ENCODE results near the gene DENND1A.

Gene DENND1A

GRCh38 chr9:123441769-123442168 lies 488.2 kb downstream of the DENND1A start:
- H3K27ac ChIP-seq, result no peak overlapping the region
- DNase-seq (ENCODE audit: low spot score), result no peak
- no peak overlapping the region for H3K4me3 ChIP-seq
- TF ChIP-seq, protein P1, sequence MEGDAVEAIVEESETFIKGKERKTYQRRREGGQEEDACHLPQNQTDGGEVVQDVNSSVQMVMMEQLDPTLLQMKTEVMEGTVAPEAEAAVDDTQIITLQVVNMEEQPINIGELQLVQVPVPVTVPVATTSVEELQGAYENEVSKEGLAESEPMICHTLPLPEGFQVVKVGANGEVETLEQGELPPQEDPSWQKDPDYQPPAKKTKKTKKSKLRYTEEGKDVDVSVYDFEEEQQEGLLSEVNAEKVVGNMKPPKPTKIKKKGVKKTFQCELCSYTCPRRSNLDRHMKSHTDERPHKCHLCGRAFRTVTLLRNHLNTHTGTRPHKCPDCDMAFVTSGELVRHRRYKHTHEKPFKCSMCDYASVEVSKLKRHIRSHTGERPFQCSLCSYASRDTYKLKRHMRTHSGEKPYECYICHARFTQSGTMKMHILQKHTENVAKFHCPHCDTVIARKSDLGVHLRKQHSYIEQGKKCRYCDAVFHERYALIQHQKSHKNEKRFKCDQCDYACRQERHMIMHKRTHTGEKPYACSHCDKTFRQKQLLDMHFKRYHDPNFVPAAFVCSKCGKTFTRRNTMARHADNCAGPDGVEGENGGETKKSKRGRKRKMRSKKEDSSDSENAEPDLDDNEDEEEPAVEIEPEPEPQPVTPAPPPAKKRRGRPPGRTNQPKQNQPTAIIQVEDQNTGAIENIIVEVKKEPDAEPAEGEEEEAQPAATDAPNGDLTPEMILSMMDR (IDR thresholded peaks at IDR 0.05), result no peak

DNA sequence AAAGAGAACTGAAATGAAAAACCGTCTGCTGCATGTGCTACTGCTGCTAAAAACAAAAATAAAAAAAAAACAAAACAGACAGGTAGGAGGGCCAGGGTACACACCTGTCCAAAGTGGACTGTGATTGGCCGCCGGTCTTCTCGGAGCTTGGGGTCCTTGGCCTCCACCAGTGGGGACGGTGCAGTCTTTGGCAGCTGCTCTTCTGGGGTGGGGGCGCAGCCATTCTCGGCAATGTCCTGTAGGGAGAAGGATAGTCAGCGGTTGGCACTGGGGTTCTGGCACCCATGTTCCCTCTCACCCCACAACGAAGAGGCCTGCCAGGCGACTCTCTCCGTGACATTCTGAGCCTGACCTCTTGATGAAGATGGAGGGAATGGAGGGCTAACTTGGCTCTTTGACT lies 489.7 kb downstream of the DENND1A start:
- no peak overlapping the region for H3K27ac ChIP-seq
- DNase-seq (ENCODE audit: low spot score), result peak; percentile 12
- TF ChIP-seq, protein P1 (IDR thresholded peaks at IDR 0.05), result no peak
- no peak overlapping the region for H3K4me3 ChIP-seq

- no peak overlapping the region for H3K4me3 ChIP-seq
- DNase-seq (ENCODE audit: low spot score), result peak; percentile 38
- TF ChIP-seq, protein P1 (IDR thresholded peaks at IDR 0.05), result no peak
- no peak overlapping the region for H3K27ac ChIP-seq
Measured at GRCh38 chr9:123438821-123439220, 491.1 kb downstream of the DENND1A start.

- no peak for DNase-seq (ENCODE audit: low spot score)
- TF ChIP-seq, protein P1 (IDR thresholded peaks at IDR 0.05), result no peak
- Histone ChIP-seq H3K4me3 (no peak overlapping the region), H3K27ac (no peak overlapping the region)
Measured at GRCh38 chr9:123438321-123438720, 491.6 kb downstream of the DENND1A start.

- Histone ChIP-seq H3K27ac (no peak overlapping the region), H3K4me3 (no peak overlapping the region)
- TF ChIP-seq, protein P1 (IDR thresholded peaks at IDR 0.05), result no peak
- DNase-seq (ENCODE audit: low spot score), result peak; percentile 46
Measured at GRCh38 chr9:123437201-123437600, 492.7 kb downstream of the DENND1A start.

DNA sequence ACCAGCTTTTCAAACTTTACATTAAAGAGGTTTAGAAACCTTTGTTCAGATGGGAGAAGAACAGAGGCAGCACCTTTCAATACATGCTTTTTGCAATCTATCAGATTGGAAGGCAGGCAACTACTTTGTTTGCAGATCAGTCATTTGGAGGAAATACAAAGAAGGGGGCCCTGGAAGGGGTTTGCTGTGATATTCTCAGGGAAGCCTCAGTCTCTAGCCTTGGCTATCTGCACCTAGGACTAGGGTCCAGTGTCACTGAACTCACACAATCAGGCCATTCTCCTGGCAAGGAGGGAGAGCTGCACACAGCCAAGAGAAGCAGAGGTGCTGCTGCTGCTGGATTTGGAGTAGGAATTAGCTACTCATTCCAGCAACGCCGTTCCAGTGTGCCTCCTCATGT lies 494.5 kb downstream of the DENND1A start:
- no peak overlapping the region for H3K27ac ChIP-seq
- H3K4me3 ChIP-seq, result no peak overlapping the region
- peak; percentile 29 for DNase-seq (ENCODE audit: low spot score)
- TF ChIP-seq, protein P1 (IDR thresholded peaks at IDR 0.05), result no peak

DNA sequence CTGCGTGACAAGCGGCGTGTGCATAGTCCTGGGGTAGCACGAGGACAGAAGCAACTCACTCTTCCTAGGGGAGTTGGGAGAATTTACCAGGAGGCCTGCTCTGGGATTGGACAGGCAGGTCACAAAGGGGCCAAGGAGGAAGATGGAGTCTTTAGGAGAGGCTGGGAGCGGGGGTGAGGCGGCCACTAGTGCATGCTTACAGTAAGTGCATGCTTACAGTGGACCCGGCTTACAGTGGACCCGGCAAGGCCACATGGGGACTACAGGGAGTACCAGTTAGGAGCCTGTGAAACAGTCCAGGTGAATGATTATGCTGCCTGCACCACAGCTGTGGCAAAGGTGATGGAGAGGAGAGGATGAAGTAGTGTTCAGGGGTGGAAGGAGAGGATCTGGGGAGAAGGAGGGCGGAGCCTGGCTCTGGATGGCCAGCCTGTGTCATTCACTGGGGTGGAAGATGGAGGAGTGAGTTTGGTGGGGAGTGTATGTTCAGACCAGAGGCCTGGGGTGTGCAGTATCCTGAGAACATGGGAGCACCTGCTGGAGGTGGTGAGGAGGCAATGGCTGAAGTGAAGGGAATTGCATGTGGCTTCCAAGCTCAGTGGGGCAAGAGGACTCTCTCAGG lies 495.2 kb downstream of the DENND1A start:
- H3K4me3 ChIP-seq, result no peak overlapping the region
- no peak overlapping the region for H3K27ac ChIP-seq
- DNase-seq (ENCODE audit: low spot score), result peak; percentile 61
- TF ChIP-seq, protein P1 (IDR thresholded peaks at IDR 0.05), result no peak

Data from coronary artery (tissue), 2 donors.